C4-2B (cell line): ENCODE measurements around the gene PAX6.

Experiments used
- ZFX ChIP-seq: fragments of 450-650 bp; IDR thresholded peaks from 2 replicates; pipeline ENCODE4 v1.6.1; 2017
- TF ChIP-seq, protein P1 (sequence below): fragments of 450-650 bp; conservative IDR thresholded peaks from 2 replicates; pipeline ENCODE4 v1.5.1; 2017; ENCODE audit warnings: mild to moderate bottlenecking

DNA sequence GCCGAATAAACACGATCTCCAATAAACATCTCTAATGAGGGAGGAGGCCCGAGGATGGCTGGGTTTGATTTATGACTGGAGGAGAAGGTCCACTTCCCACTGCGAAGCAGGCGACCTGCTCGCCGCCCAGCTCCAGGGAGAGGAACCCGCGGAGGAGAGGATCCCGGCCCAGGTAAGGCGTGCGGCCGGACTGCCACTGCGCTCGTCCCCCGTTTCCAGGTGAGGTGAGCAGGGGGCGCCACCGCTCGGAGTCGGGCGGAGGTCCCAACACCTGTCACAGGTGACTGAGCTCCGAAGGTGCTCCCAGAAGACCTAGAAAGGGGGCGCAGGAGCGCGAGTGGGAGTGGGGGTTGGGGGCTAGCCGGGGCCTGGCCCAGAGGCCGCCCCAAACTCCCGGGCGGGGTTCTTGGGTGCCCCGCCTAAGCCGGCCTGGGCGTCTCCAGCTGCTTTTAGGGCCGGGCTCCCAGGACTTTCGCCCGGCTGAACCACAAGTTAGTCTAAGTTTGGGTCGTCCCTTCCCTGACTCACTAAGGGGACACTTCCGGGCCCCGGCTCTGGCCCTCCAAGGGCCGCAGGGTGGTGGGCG is 5.4 kb upstream of the PAX6 start:
- TF ChIP-seq, protein P1, sequence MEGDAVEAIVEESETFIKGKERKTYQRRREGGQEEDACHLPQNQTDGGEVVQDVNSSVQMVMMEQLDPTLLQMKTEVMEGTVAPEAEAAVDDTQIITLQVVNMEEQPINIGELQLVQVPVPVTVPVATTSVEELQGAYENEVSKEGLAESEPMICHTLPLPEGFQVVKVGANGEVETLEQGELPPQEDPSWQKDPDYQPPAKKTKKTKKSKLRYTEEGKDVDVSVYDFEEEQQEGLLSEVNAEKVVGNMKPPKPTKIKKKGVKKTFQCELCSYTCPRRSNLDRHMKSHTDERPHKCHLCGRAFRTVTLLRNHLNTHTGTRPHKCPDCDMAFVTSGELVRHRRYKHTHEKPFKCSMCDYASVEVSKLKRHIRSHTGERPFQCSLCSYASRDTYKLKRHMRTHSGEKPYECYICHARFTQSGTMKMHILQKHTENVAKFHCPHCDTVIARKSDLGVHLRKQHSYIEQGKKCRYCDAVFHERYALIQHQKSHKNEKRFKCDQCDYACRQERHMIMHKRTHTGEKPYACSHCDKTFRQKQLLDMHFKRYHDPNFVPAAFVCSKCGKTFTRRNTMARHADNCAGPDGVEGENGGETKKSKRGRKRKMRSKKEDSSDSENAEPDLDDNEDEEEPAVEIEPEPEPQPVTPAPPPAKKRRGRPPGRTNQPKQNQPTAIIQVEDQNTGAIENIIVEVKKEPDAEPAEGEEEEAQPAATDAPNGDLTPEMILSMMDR: no peak
- TF ChIP-seq ZFX: no peak
